T-helper 1 cell (primary cell): Measurements from ENCODE around the gene ZNF285.
"Not testable (repeated sequence)": the region's sequence is repeated elsewhere in the genome, so short reads cannot be mapped to it uniquely, and the experiment has no call there.

ENCODE experiments used
- DNase-seq, 5 donors: peaks; one replicate each; pipeline ENCODE4 v3.0.0-alpha.2; 2012 to 2020
- total RNA-seq, 4 donors: gene quantifications; one replicate each; lab custom pipeline; 2026; lab: John Stamatoyannopoulos, UW

Gene ZNF285
- total RNA-seq: 0.61 to 1.6 (median 1.1) reads per million in 4 donors

GRCh38 chr19:44401139-44402115, at the start of gene ZNF285:
ZNF285 (minus strand) TSS chr19:44401608; CDS start chr19:44397213, 4,395 bp downstream.
- DNase-seq: peak; percentile 36 to 73 (median 40)

- DNase-seq: peak; percentile 16 to 54 (median 40)
These were observed 46.7 kb upstream of the ZNF285 start, which contains the start of gene ZNF229 for GRCh38 chr19:44447916-44448674. ZNF229 (minus strand) TSS chr19:44448472; CDS start chr19:44442847, 5,625 bp downstream.

- DNase-seq: no peak
These were observed 37.0 kb upstream of the ZNF285 start for GRCh38 chr19:44438441-44438840.

- no peak for DNase-seq
These were observed 34.0 kb upstream of the ZNF285 start for GRCh38 chr19:44435441-44435840.

DNA sequence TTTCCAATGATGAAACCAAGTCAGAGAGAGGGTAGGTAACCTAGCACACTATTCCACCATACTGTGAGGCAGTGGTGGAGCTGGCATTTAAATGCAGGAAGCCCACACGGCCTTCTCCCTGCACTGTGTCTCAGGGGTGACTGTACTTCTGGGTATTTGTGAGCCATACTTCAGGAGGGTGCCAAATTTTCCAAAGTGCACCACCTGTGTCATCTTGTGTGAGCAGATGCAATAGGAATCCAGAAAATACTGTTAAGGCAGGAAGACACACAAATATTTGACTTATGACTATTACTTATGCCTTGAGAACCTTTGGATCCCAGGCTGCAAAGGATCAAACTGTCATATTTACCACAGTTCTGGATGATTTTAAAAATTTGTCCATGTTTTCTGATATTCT, 29.5 kb upstream of the ZNF285 start:
- DNase-seq: no peak

DNA sequence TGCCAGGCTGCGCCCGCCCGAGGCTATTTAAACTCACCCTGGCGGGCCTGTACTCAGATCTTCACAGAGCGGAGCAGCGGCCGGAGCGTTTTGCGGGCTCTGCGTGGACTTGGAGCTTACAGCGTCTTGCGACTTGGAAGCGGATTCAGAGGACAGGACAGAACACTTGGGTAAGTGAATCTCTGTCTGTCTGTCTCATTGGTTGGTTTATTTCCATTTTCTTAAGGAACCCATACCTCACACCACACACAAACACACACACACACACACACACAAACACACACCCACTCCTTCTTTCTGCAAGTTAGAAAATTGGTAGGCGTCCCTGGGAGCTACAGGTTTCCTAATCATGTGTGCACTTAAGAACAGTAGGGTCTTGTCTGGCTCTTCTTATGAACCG, 14.1 kb upstream of the ZNF285 start:
- not testable (repeated sequence) for DNase-seq

GRCh38 chr19:44389268-44389667, 12.1 kb downstream of the ZNF285 start:
- not testable (repeated sequence) for DNase-seq

DNA sequence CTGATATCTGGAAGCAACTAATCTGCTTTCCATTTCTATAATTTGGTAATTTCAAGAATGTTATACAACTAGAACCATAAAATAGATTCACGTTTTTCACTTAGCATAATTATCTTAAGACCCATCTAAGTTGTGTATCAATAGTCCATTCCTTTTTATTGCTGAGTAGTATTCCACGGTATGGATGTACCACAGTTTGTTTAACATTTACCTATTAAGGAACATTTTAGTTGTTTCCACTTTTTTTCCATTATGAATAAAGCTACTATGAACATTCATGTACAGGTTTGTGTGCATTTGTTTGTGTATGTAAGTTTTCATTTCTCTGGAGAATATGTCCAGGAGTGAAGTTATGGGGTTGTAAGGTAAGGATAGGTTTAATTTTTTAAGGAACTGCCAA, 26.6 kb downstream of the ZNF285 start:
- no peak for DNase-seq

GRCh38 chr19:44371815-44372480, 29.5 kb downstream of the ZNF285 start:
- no peak for DNase-seq

- DNase-seq: no peak
These were observed 34.4 kb downstream of the ZNF285 start for GRCh38 chr19:44367024-44367423.

- DNase-seq: no peak
These were observed 44.9 kb downstream of the ZNF285 start, which contains the start of gene ZNF112 for GRCh38 chr19:44356383-44357111. ZNF112 (minus strand) TSS chr19:44356680; CDS start chr19:44340539, 16,141 bp downstream.

DNA sequence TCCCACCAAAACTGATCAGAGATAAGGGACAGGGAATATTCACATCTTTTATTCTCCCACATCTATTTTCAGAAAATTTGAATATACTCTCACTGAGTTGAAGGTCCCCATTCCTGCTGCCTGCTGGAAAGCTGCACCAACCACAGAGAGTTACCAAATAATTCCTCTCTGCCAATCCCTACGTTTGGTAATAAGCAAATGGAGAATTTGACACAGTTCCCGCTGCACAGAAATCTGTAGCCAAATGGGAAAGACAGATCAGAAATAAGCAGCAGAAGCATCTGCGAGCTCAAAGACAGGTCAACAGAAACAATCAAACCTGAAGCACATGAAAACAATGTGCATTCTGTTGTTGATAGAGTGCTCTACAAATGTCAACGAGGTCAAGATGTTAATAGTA, 54.9 kb downstream of the ZNF285 start:
- DNase-seq: no peak

GRCh38 chr19:44345959-44346358, 55.4 kb downstream of the ZNF285 start:
- DNase-seq: no peak

GRCh38 chr19:44344255-44344654, 57.2 kb downstream of the ZNF285 start:
- DNase-seq: no peak

DNA sequence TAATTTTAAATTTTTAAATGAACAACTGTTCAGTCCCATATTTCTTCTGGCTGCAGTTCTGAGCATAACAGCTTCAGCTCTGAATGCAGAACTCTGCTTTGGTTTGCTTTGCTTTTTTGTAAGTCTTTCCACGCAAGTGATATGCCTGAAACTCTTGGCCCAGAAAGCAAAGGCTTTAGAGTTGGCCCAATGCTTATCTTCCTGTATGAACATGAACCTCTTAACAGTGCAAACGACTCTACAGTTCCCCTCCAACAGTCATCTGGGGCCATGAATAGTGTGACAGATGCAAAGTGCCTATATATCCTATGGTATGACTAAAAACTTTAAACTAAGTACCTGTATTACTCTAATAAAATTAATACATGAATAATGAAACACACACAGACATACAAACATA, 59.6 kb downstream of the ZNF285 start:
- DNase-seq: no peak

- not testable (repeated sequence) for DNase-seq
These were observed 66.8 kb downstream of the ZNF285 start for GRCh38 chr19:44334639-44335038.
